Hematopoietic multipotent progenitor cell treated with erythropoietin and hydrocortisone succinate and interleukin-3 and kit ligand, for 6 days (in vitro differentiated cells): Measurements from ENCODE around the gene ATG7.
"Not testable (repeated sequence)": the region's sequence is repeated elsewhere in the genome, so short reads cannot be mapped to it uniquely, and the experiment has no call there.

ENCODE experiments used
- DNase-seq: peaks from one replicate; pipeline ENCODE4 v3.0.0-alpha.2; 2015

Gene ATG7

DNA sequence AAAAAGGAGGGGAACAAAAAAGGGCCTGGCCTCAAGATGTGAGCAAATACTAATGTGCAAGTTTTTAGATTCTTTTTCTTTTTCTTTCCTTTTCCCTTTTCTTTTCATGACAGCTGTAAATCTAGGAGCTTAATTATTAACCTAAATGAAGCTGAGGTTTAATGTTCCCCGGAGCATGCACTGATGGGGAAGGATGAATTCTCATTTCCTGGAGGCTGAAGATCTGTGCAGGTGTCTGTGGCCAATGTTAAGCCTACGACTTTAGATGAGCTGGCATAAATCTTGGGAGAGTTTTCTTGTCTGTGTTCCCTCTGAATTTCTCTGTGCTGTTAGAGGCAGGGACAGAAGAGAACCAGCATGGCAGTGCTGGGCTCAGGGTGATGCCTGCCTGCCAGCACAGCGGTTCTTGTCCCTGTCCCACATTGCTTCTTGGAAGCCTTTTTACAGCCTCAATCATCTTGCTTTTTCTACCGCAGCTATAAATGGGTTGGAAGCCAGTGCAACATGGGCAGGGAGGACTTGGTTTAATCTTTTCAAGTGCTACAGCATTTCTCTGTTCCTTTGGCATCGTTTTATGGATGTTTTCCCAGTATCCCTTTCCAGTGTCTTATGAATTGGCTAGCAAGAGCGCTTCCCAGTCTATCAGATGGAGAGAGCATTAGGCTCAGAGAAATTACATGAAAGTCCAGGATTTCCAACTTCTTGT is 119.1 kb downstream of the ATG7 start:
- DNase-seq, result no peak

DNA sequence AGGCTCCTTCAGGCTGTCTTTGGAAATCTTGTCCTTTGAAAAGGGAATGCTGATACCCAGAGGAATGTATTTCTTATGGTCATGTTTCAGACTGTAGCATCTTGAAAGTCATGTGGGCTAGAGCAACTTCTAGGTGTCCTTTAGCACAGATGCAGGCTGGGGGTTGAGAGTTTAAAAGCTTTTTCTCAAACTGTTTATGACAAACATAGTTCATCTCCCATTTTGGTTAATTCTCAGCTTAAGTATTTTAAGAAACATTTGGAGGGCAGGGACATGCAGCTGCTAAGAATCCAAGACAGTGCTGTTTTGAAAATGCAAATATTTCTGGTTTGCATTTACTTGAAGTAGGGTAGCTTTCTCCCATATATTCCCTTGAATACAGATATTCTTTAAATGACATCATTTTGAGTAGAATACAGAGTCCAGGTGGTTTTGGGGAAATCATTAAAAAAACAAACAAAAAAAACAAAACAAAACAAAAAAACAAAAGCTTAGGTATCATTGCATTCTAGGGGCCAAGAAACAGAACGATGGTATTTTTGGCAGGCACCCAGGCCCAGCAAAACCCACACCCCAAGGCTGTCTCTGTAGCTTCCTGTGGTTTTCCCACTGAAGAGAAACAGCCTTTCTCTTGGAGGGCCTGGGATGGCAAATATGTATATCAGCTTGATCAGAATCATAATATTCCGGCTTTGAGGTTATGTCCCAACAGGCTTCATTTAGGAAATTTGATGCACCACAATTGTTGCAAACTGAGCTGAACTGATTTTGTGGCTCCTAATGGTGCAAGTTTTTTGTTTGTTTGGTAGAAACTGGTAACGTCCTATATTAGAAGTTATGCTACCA is 120.0 kb downstream of the ATG7 start:
- DNase-seq, result peak; percentile 28

DNA sequence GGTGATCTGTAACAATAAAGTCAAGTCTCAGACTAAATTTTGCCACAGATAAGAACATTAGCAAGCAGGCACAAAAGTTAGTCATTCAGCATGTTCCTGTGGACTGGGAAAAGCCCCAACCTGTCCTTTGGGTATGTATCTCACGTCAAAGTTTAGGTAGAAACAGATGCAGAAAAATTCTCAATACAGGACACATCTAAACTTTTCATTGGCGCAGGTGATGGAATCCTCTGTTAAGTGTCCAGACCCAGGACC is 120.6 kb downstream of the ATG7 start:
- no peak for DNase-seq

DNA sequence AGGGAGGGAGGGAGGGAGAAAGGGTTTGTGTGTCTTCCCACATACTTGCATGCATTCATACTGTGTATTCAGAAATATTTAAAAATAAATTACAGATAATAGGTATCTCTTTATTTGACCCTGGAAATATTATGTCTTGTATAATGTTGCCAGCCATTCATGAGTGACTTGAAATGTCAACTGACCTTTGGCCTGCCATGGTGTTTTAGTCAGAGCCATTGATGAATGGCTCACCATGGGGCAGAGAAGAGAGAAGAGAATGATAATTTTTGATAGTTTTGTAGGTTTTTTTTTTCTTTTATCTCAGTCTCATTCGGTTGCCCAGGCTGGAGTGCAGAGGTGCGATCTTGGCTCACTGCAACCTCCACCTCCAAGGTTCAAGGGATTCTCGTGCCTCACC is 121.2 kb downstream of the ATG7 start:
- DNase-seq, result no peak

DNA sequence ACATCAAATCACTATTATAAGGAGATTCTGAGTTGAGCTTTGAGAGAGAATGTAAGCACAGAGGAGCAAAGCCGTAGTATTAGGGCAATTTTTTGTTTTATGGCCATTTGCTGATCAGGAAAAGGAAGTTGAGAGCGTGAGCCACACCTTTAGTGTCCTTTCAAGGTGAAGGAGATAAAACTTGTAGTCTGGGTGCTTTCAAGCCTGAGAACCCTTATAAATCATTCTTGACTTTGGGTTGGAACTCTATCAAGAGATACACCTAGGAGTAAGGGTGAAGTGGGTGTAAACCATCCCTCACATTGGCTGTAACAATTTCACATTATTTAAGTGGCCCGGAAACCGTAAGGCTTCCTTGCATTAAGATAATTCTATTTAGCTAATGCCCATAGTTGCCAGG is 122.2 kb downstream of the ATG7 start:
- no peak for DNase-seq

DNA sequence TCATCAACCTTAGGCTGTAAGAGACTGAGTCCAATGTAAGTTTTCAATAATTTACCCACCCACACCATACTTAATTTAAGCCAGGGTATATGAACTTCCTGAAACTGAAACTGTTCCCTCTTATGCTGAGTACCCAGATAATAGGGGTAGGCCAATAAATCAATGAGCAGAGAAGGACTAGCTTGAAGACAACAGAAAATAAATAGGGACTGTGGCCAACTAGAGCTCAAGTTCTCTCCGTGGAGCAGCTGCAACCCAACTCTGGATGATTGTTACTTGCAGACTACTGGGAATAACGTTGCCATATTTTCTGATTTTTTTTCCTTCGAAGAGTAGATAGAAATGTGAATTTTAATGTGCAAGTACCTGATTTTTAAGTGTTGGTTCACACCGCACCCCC is 128.0 kb downstream of the ATG7 start:
- no peak for DNase-seq

DNA sequence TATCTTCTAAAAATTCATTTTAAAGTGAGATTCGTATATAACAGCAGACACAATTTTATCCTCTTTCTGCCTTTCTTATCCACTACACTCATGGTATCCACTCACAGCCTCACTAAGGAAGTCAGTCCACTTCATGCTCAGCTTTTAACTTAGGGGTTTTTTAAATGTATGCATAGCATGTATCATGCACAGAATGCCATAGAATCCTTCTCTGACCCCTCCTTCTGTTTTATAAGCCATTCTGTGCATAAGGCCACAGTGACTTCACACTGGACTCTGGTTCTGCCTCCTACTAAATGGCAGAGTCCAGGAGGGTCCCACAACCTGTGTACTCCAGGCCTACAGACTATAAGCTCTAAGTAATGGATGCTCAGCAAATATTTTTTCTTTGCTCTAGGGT is 129.2 kb downstream of the ATG7 start:
- DNase-seq, result no peak

DNA sequence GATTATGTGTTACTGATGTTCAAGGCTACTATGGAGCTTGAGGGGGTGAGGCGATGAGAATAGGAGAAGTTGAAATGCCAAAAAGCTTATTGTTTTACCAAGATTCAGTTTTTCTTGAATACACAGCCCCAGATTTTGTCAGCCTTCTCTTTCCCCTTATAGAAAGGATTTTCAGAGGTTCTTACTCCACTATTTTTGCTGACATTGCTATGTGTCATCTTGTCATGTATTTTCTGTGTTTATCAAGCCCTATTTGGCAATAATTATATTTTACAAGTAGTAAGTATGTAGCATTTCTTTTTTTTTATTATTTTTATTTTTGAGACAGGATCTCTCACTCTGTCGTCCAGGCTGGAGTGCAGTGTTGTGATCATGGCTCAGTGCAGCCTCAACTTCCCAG is 133.1 kb downstream of the ATG7 start:
- no peak for DNase-seq

DNA sequence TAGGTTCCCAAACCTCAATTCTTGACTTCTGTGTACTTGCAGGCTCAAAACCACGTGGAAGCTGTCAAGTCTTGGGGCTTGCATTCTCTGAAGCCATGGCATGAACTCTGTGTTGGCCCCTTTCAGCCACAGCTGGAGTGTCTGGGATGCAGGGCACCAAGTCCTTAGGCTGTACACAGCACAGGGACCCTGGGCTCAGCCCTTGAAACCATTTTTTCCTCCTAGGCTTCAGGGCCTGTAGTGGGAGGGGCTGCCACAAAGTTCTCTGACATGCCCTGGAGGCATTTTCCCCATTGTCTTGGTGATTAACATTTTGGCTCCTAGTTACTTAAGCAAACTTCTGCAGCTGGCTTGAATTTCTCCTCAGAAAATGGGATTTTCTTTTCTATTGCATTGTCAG is 135.4 kb downstream of the ATG7 start:
- no peak for DNase-seq

DNA sequence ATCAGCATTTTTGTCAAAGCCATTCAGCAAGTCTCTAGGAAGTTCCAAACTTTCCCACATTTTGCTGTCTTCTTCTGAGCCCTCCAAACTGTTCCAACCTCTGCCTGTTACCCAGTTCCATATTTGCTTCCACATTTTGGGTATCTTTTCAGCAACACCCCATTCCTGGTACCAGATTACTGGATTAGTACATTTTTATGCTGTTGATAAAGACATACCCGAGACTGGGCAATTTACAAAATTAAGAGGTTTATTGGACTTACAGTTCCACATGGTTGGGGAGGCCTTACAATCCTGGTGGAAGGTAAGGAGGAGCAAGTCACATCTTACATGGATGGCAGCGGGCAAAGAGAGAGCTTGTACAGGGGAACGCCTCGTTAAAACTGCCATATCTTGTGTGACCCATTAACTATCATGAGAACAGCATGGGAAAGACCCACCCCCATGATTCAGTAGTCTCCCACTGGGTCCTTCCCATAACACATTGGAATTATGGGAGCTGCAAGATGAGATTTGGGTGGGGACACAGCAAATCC is 136.2 kb downstream of the ATG7 start:
- DNase-seq, result not testable (repeated sequence)

DNA sequence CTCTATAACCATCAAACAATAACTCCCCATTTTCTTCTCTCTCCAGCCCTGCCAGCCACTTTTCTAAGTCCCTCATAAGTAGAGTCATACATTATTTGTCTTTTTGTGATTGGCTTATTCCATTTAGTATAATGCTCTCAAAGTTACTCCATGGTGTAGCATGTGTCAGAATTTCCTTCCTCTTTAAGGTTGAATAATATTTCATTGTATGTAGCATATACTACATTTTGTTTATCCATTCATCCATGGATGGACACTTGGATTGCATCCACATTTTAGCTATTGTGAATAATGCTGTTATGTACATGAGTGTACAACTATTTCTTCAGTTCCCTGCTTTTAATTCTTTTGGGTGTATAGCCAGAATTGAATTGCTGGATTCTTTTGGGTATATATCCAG is 138.4 kb downstream of the ATG7 start:
- DNase-seq, result no peak

DNA sequence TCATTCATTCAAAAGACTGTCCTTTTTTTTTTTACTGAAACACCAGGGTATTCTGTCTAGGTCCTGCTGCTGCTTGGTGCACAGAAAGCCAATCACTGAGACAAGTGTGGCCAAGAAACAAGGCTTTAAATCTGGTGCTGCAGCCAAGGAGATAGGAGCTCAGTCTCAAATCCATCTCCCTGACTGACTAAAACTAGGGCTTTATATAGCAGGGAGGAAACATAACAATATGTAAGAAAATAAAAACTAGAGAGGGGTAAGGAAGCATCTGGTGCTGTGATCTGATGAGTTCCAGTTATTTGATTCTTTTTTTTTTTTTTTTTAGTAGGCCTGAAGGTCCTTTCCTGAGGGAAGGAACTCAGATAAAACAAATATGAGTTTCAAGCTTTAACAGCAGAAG is 139.8 kb downstream of the ATG7 start:
- no peak for DNase-seq

DNA sequence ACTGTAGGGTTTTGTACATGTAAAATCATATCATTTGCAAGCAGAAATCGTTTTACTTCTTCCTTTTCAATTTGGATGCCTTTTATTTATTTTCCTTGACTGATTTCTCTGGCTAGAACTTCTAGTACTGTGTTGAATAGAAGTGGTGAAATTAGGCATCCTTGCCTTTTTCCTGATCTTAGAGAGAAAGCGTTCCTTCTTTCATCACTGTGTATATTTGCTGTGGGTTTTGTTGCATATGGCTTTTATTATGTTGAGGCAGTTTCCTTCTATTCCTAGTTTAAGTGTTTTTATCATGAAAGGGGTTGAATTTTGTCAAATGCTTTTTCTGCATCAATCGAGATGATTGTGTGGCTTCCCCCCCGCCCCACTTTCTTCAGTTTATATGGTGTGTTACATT is 140.9 kb downstream of the ATG7 start:
- no peak for DNase-seq

DNA sequence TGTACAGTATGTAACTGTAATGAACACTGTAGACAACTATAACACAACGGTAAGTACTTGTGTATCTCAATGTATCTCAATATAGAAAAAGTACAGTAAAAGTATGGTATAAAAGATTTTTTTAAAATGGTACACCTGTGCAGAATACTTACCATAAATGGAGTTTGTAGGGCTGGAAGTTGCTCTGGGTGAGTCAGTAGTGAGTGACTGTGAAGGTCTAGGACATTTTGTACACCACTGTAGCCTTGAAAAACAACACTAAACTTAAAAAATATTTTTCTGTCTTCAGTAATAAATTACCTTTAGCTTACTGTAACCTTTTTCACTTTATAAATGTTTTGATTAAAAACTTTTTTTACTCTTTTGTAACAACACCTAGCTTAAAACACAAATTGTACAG is 142.9 kb downstream of the ATG7 start:
- DNase-seq, result no peak

DNA sequence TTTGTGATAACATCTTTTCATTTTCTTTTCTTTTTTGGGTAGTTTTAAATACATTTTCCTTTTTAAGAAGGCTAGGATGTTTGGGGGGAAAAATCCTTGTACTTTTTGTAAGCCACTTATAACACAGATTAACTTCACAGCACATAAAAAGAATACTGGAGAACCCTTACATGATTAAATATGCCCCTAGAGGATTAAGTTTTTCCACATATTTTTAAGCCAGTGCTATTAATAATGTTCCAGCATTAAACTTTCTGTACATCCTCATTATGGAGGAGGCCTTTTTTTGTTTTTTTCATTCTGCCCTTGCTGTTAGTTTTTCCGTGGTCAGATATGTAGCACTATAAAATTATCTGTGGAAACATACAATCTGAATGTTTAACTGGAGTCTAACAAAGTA is 147.9 kb downstream of the ATG7 start:
- DNase-seq, result no peak

DNA sequence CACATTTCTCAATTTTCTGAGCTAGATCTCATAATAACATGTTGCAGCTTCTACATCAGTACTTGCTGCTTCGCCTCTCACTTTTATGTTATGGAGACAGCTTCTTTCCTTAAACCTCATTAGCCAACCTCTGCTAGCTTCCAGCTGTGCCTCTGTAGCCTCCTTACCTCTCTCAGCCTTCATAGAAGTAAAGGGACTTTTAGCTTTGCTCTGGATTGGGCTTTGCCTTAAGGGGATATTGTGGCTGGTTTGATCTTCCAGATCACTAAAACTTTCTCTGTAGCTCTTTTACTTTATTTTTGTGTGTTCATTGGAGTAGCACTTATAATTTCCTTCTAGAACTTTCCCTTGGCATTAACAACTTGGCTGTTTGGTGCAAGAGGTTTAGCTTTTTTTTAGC is 150.1 kb downstream of the ATG7 start:
- no peak for DNase-seq

DNA sequence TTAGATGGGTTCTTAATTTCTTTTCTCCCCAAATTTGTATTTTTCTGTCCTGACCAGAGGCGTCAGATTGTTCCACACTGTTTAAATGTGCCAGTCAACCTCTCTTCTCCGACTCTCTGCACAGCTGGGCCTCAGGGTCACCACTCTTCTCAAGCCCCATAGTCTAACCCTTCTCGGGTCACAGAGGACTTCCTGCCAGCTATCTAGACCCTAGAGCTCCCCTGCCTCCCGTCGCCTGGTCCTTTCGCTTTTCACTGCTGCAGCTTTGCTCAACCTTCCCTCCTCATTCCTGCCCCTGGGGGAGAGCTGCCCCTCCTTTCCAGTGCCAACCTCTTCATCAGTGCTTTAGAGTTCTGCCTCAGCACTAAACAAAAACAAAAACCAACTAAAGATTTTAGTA is 151.7 kb downstream of the ATG7 start:
- no peak for DNase-seq

DNA sequence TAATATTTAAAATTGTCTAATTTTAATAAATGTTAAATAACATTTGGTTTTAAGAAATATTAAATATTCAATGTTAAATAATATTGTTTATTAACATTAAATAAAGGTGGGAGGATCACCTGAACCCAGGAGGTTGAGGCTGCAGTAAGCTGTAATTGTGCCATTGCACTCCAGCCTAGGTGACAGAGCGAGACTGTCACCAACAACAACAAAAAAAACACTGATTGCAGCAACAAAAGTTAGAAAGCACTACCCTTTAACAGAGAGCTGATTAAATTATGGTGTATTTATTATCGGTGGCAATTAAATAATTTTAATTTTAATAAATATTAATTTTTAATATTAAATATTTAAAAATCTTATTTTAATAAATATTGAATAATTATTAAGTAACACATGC is 152.1 kb downstream of the ATG7 start:
- DNase-seq, result no peak

DNA sequence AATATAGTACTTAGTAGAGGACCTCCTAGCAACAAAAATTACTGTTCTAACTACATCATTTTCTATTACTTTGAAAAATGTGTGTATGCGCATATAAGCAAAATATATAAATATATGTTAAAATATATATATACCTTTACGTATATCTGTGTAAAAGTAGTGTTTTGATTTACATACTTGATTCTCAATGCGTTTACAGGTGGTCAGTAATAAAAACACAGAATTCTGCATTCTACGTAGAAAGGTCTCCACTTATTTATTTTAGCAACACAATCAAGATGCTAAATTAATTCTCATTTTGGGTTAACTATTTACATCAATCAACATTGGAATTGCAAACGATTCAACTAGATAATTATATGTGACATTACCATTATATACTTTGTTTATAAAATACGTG is 158.0 kb downstream of the ATG7 start:
- no peak for DNase-seq

DNA sequence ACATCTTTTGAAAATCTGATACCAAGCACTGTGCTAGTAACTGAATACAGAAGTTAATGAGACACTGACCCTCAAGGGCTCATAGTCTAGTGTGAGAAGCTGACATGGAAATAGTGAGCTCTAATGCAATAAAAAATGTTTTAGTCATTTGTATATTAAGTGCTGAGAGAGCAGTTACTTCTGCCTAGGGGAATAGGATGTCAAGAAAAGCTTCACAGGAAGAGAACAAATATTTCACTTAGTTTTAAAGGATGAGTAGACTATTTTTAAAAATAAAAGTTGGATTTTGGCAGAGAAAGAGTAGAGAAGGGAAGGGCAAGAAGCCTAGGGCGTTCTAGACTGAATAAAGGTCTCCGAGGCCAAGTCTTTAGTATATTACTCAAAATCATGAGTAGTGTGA is 158.4 kb downstream of the ATG7 start:
- DNase-seq, result no peak

DNA sequence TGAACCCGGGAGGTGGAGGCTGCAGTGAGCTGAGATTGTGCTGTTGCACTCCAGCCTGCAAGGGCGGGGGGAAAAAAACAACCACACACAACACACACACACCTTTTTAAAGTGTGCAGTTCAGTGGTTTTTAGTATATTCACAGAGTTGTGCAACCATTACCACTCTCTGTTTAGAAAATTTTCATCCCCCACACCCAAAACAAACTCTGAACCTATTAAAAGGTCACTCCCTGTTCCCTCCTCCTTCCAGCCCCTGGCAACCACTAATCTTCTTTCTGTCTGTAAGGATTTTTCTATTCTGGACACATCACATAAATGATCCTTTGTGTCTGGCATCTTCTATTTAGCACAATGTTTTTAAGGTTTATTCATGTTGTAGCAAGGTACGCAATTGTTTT is 159.1 kb downstream of the ATG7 start:
- no peak for DNase-seq

DNA sequence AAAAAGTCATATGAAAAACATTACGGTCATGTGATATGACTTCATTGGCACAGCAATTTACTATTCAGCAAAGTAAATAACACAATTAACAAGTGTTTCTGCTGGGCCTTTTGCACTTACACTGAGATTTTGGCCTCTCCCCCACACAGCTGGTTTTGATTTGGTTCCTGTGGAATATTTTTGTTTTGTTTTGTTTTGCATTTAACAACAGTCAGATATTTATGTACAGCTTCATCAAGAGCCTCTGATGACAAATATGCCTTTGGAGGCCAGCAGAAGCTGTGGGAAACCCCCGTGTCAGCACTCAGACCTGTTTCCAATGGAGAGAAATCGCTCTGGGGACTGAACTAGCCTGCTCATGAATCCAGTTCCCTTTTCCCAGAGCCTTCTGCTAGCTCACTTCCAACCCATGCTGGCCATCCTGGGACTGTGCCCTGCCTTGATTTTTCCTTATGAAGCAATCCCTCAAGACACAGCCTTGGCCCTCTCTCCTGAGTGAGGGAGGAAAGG is 161.9 kb downstream of the ATG7 start:
- no peak for DNase-seq

DNA sequence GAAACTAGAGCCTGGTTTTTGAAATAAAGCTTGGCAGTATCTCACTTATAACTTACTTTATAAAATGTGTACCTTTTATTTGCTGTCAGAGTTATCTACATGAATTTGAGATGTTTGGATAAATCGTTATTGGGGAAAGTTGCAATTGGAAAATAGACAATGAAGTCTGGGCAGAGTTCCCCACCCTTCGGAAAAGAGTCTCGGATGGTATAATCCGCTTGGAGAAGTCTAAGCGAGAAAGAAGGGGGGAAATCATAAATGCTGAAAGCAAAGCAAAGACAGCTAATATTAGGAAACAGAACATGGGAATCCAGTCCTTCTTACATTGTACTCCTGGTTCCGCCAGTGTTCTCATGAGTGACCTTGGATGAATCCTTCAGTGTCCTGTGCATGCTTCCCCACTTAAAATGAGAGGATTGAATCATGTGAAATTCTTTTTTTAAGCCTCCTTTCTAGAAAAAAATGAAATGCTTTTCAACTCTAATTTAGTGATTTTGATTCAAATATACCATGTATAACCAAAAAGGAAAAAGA is 162.4 kb downstream of the ATG7 start:
- DNase-seq, result no peak

DNA sequence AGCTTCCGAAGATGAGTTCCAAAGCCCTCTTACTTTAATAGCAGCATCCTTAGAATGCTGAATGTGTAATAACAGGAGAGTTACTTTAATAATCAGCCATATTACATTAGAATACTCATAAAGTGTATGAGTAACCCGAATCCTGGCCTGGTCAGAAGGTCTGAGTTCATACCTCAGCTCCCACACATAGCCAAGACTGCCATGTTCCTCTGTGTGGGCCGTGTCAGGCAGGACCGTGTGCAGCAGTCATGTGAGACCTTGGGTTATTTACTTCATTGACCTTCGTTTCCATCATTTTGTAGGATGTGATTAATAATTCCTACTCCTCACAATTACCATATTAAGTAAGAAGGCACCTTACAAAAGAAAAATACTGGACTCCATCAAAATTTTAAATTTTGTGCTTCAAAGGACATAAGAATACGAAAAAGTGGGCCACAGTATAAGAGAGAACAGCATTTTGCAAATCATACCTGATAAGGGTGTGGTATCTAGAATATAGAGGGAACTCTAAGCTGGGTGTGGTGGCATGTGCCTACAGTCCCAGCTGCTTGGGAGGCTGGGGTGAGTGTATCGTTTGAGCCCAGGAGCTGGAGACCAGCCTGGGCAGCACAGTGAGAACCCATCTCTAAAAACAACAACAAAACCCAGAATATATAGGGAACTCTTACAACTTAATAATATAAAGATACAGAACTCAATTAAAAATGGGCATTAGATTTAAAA is 163.4 kb downstream of the ATG7 start:
- peak; percentile 67 for DNase-seq
